Spleen (tissue), 11 donors: Measurements from ENCODE around the gene NIPSNAP2. TPM values are rescaled to one million over a fixed set of nuclear protein-coding genes. Genes with fewer than 3 reads are reported as not detected.

ENCODE experiments used
- DNase-seq: peaks from one replicate; pipeline ENCODE4 v3.0.0-alpha.2; 2020
- H3K27ac ChIP-seq, 8 donors: fragments of 200-600 bp; sonication (generic) in 7 of 8; 1 replicate in 4 of 8; 2 replicates in 4 of 8; pipeline versions ENCODE4 v1.5.0 to v1.8.0; 2016 to 2021; ENCODE audit warnings: inconsistent platforms in 4 of 8, mild to moderate bottlenecking in 4 of 8, moderate library complexity in 1 of 8
- H3K27me3 ChIP-seq, 7 donors: fragments of 200-600 bp; sonication (generic) in 6 of 7; replicated peaks in 1 of 7; 1 replicate in 4 of 7; 2 replicates in 3 of 7; pipeline versions ENCODE4 v1.5.0 to v1.8.0; 2016 to 2021; ENCODE audit warnings: inconsistent platforms in 3 of 7, mild to moderate bottlenecking in 1 of 7
- H3K36me3 ChIP-seq, 6 donors: fragments of 200-600 bp; sonication (generic) in 5 of 6; 1 replicate in 4 of 6; 2 replicates in 2 of 6; pipeline versions ENCODE4 v1.5.0 to v1.8.0; 2016 to 2021; ENCODE audit warnings: inconsistent platforms in 2 of 6
- H3K4me1 ChIP-seq, 6 donors: fragments of 200-600 bp; sonication (generic) in 5 of 6; 1 replicate in 3 of 6; 2 replicates in 3 of 6; pipeline versions ENCODE4 v1.5.0 to v1.8.0; 2016 to 2021; ENCODE audit warnings: inconsistent platforms in 3 of 6
- H3K4me3 ChIP-seq, 8 donors: fragments of 200-600 bp; sonication (generic) in 7 of 8; 1 replicate in 4 of 8; 2 replicates in 4 of 8; pipeline versions ENCODE4 v1.5.0 to v1.8.0; 2016 to 2021; ENCODE audit warnings: inconsistent platforms in 4 of 8, mild to moderate bottlenecking in 4 of 8, moderate library complexity in 2 of 8
- H3K9me3 ChIP-seq, 8 donors: fragments of 200-600 bp; sonication (generic) in 7 of 8; 1 replicate in 4 of 8; 2 replicates in 4 of 8; pipeline versions ENCODE4 v1.5.0 to v1.8.0; 2016 to 2021; ENCODE audit warnings: inconsistent platforms in 4 of 8
- POLR2A ChIP-seq, 3 donors: fragments of 450-650 bp; IDR thresholded peaks; one replicate each; pipeline ENCODE4 v1.5.1; 2017; ENCODE audit warnings: antibody characterized with exemption in 3 of 3, mild to moderate bottlenecking in 1 of 3
- POLR2AphosphoS5 ChIP-seq, 3 donors: sonication (generic); formaldehyde crosslinking; IDR thresholded peaks; one replicate each; pipeline ENCODE4 v1.5.1; 2017; ENCODE audit warnings: antibody characterized with exemption in 3 of 3
- WGBS, 5 donors: extraction: QIAGEN DNeasy Blood & Tissue Kit in 3 of 5; methylation state at CpG; one replicate each; pipeline versions ENCODE4 v1.1.5 to v1.1.7; 2013 to 2018; 5-methylcytosine and 5-hydroxymethylcytosine counted together
- intact Hi-C: fragments of 100-400 bp; cut with DNase I; formaldehyde crosslinking; loops from one replicate; pipeline ENCODE4 v1.15.0; 2023; ENCODE audit warnings: low total_unique reads
- polyA plus RNA-seq, 3 donors: library from polyadenylated mRNA; stranded (reverse); fragments of 200-250 nt; gene quantifications; one replicate each; pipeline ENCODE4 v1.2.1, GENCODE V29; 2013
- total RNA-seq, 7 donors: library from RNA; depleted of rRNA in 3 of 7; stranded (reverse); fragments of >200 nt in 3 of 7; fragmentation: NEBNext Ultra II Directional in 4 of 7; extraction: Animal tissue kit (Norgen Biotek cat#: 25700) in 4 of 7; gene quantifications; one replicate each; pipeline versions ENCODE4 v1.1.0 to v1.2.1, GENCODE V29; 2016 to 2021
- TF ChIP-seq, protein P1 (sequence below), 11 experiments: fragments of 200-600 bp in 7 of 11; fragments of 450-650 bp in 4 of 11; sonication (generic) in 4 of 11; IDR thresholded peaks in 8 of 11; conservative IDR thresholded peaks in 3 of 11; 1 replicate in 7 of 11; 2 replicates in 4 of 11; pipeline versions ENCODE4 v1.4.0 to v1.8.0; 2016 to 2021; ENCODE audit warnings: antibody characterized with exemption in 11 of 11, inconsistent platforms in 4 of 11, mild to moderate bottlenecking in 1 of 11
- donor health status: healthy with polysubstance abuse.
- donor health status: DM: no; HTN: no; CAD: no; lungs with moderate emphysema.
- donor health status: DM: no; HTN: no; CAD: no.
- donor health status: Bipolar disorder and iron deficiency.
- donor health status: healthy.
- donor health status: DM: no; HTN: no; CAD: no.
- donor health status: DM: yes; HTN: yes; CAD: no.

Gene NIPSNAP2
- total and polyA plus RNA-seq, 10 donors = 26.8 to 54.1 (median 36.0) TPM

DNA sequence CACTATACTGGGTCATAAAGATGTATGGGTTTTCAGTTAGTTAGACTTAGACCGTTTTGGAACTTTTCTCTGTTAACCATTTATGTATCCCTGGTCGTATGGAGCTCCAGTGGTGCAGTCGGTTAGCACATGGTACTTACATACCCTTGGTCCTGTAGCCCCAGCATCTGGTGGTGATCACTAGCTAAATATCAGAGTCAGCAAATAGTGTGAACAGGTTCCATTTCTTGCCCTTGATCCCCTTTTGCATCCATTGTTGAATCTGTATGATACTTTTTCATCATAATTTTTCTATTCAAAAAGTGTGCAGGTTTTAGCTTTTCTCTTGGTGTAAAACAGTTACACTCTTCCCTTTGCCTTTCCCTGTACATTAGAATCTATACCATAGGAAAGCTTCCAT is 15.9 kb downstream of the NIPSNAP2 start:
- no peak overlapping the region for H3K4me3 ChIP-seq
- H3K4me1 ChIP-seq = peaks cover 0 to 8% (median 0%) of the 10 kb centered on the region in 6 donors
- peaks cover 2 to 78% (median 65%) of the 10 kb centered on the region in 6 donors for H3K36me3 ChIP-seq
- no peak for DNase-seq
- no peaks in the 10 kb centered on the region for H3K9me3 ChIP-seq
- H3K27me3 ChIP-seq = no peaks in the 10 kb centered on the region
- H3K27ac ChIP-seq = no peak overlapping the region
- WGBS, 5 donors = 81 to 99% (median 90%) methylated on average over 3 of the region's 3 CpGs
- no peak for TF ChIP-seq POLR2A (IDR thresholded peaks at IDR 0.05)
- TF ChIP-seq POLR2AphosphoS5 (IDR thresholded peaks at IDR 0.05) = no peak
- TF ChIP-seq, protein P1, sequence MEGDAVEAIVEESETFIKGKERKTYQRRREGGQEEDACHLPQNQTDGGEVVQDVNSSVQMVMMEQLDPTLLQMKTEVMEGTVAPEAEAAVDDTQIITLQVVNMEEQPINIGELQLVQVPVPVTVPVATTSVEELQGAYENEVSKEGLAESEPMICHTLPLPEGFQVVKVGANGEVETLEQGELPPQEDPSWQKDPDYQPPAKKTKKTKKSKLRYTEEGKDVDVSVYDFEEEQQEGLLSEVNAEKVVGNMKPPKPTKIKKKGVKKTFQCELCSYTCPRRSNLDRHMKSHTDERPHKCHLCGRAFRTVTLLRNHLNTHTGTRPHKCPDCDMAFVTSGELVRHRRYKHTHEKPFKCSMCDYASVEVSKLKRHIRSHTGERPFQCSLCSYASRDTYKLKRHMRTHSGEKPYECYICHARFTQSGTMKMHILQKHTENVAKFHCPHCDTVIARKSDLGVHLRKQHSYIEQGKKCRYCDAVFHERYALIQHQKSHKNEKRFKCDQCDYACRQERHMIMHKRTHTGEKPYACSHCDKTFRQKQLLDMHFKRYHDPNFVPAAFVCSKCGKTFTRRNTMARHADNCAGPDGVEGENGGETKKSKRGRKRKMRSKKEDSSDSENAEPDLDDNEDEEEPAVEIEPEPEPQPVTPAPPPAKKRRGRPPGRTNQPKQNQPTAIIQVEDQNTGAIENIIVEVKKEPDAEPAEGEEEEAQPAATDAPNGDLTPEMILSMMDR (IDR thresholded peaks at IDR 0.05 in 8 of 11, conservative IDR thresholded peaks at IDR 0.05 in 3 of 11) = no peak
- intact Hi-C loops = no loop called here

DNA sequence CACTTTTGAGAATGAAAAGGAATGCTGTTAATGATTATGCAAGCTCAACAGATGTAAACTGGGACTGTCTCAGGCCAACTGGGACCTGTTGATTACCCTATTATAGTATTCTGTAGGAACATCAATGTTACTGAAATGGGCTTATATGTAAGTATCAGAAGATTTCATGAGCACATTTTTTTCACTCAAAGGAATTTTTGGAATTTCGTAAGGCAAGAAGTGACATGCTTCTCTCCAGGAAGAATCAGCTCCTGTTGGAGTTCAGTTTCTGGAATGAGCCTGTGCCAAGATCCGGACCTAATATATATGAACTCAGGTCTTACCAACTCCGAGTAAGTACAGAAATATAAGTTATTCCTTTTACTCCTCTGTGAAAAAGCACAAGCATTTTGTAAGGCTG is 19.2 kb downstream of the NIPSNAP2 start:
- no peak overlapping the region for H3K27ac ChIP-seq
- 88 to 98% (median 94%) methylated on average over 3 of the region's 3 CpGs for WGBS, 5 donors
- intact Hi-C loops = no loop called here
- H3K36me3 ChIP-seq = peaks cover 2 to 100% (median 83%) of the 10 kb centered on the region in 6 donors
- DNase-seq = no peak
- no peak overlapping the region for H3K4me3 ChIP-seq
- H3K9me3 ChIP-seq = no peaks in the 10 kb centered on the region
- H3K4me1 ChIP-seq = no peaks in the 10 kb centered on the region
- no peak for TF ChIP-seq POLR2A (IDR thresholded peaks at IDR 0.05)
- TF ChIP-seq, protein P1 (IDR thresholded peaks at IDR 0.05 in 8 of 11, conservative IDR thresholded peaks at IDR 0.05 in 3 of 11) = no peak
- no peak for TF ChIP-seq POLR2AphosphoS5 (IDR thresholded peaks at IDR 0.05)
- H3K27me3 ChIP-seq = no peaks in the 10 kb centered on the region

DNA sequence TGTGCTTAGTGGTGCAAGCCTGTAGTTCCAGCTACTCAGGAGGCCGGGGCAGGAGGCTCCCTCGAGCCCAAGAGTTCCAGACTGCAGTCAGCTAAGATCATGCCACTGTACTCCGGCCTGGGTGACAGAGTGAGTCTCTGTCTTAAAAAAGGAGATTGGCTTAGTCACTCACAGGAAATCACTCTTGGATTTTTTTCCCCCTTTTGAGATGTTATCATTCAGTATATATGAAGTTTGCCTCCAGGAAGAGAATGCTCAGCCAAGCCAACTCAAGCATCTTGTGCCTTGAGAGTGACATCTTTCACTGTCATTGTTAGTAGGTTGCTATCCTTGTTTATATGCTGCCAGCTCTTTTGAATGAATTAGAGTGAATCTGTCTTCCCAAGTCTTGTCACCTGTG is 28.0 kb downstream of the NIPSNAP2 start:
- Histone ChIP-seq H3K4me3 (no peak overlapping the region), H3K4me1 (no peaks in the 10 kb centered on the region), H3K9me3 (no peaks in the 10 kb centered on the region), H3K27ac (no peak overlapping the region), H3K36me3 (peaks cover 0 to 100% (median 52%) of the 10 kb centered on the region in 6 donors), H3K27me3 (no peaks in the 10 kb centered on the region)
- DNase-seq = no peak
- 79 to 90% (median 87%) methylated on average over 3 of the region's 3 CpGs for WGBS, 5 donors
- TF ChIP-seq, protein P1 (IDR thresholded peaks at IDR 0.05 in 8 of 11, conservative IDR thresholded peaks at IDR 0.05 in 3 of 11) = no peak
- TF ChIP-seq POLR2A (IDR thresholded peaks at IDR 0.05) (no peak), POLR2AphosphoS5 (IDR thresholded peaks at IDR 0.05) (no peak)
- intact Hi-C loops = no loop called here

DNA sequence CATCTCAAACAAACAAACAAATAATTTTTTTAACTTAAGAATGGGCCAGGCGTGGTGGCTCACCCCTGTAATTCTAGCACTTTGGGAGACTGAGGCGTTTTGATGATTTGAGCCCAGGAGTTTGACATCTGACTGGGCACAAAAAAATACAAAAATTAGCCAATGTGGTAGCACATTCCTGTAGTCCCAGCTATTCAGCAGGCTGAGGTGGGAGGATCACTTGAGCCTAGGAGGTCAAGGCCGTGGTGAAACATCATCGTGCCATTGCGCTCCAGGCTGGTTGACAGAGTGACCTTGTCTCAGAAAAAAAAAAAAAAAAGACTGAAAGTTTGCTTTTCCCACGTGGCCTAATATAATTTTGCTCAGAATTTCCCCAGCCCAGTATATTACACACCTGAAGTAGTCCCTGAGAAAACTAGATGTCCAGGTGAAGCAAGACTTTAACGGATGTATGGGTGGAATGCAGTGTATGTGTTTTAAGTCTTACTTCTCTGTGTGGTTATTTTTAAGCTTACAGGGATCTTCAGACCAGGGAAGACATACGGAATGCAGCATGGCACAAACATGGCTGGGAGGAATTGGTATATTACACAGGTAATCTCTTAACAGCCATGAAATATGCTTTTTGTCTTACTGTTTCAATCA is 32.6 kb downstream of the NIPSNAP2 start:
- Histone ChIP-seq H3K27ac (no peak overlapping the region), H3K4me1 (peaks cover 3 to 17% (median 9%) of the 10 kb centered on the region in 6 donors), H3K36me3 (peaks cover 0 to 82% (median 41%) of the 10 kb centered on the region in 6 donors), H3K9me3 (no peaks in the 10 kb centered on the region), H3K27me3 (no peaks in the 10 kb centered on the region), H3K4me3 (no peak overlapping the region)
- 84 to 92% (median 87%) methylated on average over 8 of the region's 8 CpGs for WGBS, 5 donors
- intact Hi-C loops = no loop called here
- DNase-seq = no peak
- no peak for TF ChIP-seq POLR2AphosphoS5 (IDR thresholded peaks at IDR 0.05)
- TF ChIP-seq, protein P1 (IDR thresholded peaks at IDR 0.05 in 8 of 11, conservative IDR thresholded peaks at IDR 0.05 in 3 of 11) = no peak
- no peak for TF ChIP-seq POLR2A (IDR thresholded peaks at IDR 0.05)
